Uterus (tissue), 2 donors: ENCODE data around the gene STXBP4.

Source experiments
- POLR2A ChIP-seq, 2 donors: fragments of 450-650 bp; IDR thresholded peaks; one replicate each; pipeline ENCODE4 v1.6.1; 2016; ENCODE audit warnings: antibody characterized with exemption in 2 of 2, mild to moderate bottlenecking in 1 of 2, moderate library complexity in 1 of 2
- TF ChIP-seq, protein P1 (sequence below), 4 experiments: fragments of 200-600 bp in 2 of 4; fragments of 450-650 bp in 2 of 4; sonication (generic) in 2 of 4; IDR thresholded peaks; one replicate each; pipeline ENCODE4 v1.5.1; 2016 to 2019; ENCODE audit warnings: antibody characterized with exemption in 4 of 4, mild to moderate bottlenecking in 2 of 4, moderate library complexity in 1 of 4

DNA sequence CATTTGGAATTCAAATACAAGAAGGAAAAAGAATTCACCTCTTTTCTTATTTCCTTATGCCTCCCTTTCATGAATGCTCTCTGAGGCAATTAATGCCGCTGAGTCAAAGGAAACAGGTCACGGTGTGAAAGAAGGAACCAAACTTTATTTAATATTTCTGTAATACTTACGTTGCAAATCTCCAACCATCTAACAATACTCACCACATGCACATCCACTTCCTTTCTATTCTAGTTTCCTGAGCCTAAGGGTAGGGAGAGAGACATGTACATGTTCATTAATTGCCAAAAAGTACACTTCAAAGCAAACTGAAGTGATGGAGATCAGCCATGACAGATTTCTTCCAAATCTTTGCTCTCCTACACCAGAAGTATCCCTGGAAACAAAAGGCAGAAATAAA is 248.3 kb downstream of the STXBP4 start:
- TF ChIP-seq, protein P1, sequence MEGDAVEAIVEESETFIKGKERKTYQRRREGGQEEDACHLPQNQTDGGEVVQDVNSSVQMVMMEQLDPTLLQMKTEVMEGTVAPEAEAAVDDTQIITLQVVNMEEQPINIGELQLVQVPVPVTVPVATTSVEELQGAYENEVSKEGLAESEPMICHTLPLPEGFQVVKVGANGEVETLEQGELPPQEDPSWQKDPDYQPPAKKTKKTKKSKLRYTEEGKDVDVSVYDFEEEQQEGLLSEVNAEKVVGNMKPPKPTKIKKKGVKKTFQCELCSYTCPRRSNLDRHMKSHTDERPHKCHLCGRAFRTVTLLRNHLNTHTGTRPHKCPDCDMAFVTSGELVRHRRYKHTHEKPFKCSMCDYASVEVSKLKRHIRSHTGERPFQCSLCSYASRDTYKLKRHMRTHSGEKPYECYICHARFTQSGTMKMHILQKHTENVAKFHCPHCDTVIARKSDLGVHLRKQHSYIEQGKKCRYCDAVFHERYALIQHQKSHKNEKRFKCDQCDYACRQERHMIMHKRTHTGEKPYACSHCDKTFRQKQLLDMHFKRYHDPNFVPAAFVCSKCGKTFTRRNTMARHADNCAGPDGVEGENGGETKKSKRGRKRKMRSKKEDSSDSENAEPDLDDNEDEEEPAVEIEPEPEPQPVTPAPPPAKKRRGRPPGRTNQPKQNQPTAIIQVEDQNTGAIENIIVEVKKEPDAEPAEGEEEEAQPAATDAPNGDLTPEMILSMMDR (IDR thresholded peaks at IDR 0.05): no peak
- no peak for TF ChIP-seq POLR2A (IDR thresholded peaks at IDR 0.05)
